ENCODE measurements around the gene SETD4.

DNA sequence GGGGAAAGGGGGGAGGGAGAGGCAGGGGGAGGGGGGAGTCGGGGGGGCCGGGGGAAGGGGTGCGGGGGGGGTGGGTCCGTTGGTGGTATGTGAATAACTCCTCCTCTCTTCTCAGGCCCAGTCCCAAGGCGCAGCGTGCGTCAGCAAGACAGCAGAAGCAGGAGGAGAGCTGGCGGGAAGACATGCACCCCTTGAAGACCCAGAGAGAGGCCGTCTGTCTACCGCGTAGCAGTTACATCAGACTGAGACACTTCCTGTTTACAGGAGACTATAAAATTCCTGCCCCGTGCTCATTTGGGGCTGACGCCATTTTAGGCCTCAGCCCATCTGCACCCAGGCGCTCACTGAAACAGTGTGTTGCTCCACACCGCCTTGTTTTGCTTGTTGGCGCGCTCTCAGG lies 55.3 kb downstream of the SETD4 start:
- TF ChIP-seq, protein P1, sequence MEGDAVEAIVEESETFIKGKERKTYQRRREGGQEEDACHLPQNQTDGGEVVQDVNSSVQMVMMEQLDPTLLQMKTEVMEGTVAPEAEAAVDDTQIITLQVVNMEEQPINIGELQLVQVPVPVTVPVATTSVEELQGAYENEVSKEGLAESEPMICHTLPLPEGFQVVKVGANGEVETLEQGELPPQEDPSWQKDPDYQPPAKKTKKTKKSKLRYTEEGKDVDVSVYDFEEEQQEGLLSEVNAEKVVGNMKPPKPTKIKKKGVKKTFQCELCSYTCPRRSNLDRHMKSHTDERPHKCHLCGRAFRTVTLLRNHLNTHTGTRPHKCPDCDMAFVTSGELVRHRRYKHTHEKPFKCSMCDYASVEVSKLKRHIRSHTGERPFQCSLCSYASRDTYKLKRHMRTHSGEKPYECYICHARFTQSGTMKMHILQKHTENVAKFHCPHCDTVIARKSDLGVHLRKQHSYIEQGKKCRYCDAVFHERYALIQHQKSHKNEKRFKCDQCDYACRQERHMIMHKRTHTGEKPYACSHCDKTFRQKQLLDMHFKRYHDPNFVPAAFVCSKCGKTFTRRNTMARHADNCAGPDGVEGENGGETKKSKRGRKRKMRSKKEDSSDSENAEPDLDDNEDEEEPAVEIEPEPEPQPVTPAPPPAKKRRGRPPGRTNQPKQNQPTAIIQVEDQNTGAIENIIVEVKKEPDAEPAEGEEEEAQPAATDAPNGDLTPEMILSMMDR (IDR thresholded peaks at IDR 0.05 in 2 of 3, conservative IDR thresholded peaks at IDR 0.05 in 1 of 3; ENCODE audit: borderline replicate concordance in 1 of 3, insufficient read depth in 1 of 3, low read depth in 2 of 3, low read length in 2 of 3) = no peak
- no peak for TF ChIP-seq CBX3 (IDR thresholded peaks at IDR 0.05; ENCODE audit: low read depth)
- TF ChIP-seq POLR2A (IDR thresholded peaks at IDR 0.05; ENCODE audit: borderline replicate concordance, extremely low read depth, insufficient read depth, insufficient read length) = no peak
- no peak for TF ChIP-seq EGR1 (IDR thresholded peaks at IDR 0.05; ENCODE audit: low read depth)
- TF ChIP-seq EZH2phosphoT487 (IDR thresholded peaks at IDR 0.05; ENCODE audit: borderline replicate concordance) = no peak
- TF ChIP-seq, protein P2, sequence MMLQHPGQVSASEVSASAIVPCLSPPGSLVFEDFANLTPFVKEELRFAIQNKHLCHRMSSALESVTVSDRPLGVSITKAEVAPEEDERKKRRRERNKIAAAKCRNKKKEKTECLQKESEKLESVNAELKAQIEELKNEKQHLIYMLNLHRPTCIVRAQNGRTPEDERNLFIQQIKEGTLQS (IDR thresholded peaks at IDR 0.05) = no peak
- TF ChIP-seq EZH2 (IDR thresholded peaks at IDR 0.05) = no peak
- TF ChIP-seq POLR2AphosphoS5 (IDR thresholded peaks at IDR 0.05; ENCODE audit: low read depth, low read length) = no peak
- TF ChIP-seq, protein P3, sequence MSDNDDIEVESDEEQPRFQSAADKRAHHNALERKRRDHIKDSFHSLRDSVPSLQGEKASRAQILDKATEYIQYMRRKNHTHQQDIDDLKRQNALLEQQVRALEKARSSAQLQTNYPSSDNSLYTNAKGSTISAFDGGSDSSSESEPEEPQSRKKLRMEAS (IDR thresholded peaks at IDR 0.05) = no peak
- no peak for TF ChIP-seq SIN3A (IDR thresholded peaks at IDR 0.05; ENCODE audit: low read depth)
